ENCODE measurements around the gene SDR42E1. TPM values are rescaled to one million over a fixed set of nuclear protein-coding genes. Genes with fewer than 3 reads are reported as not detected.

The SDR42E1 gene
- polyA plus RNA-seq, 1 donor (not counting 4 experiments of a cell fraction or from before 2014, with no cell fraction given) = 20.3 TPM

- H3K4me1 ChIP-seq (ENCODE audit: control insufficient read depth, extremely low read depth, insufficient read depth, low read length) = peaks cover 16% of the 10 kb centered on the region
- peaks cover 3% of the 10 kb centered on the region for H3K9me1 ChIP-seq (ENCODE audit: control insufficient read depth, extremely low read depth, insufficient read depth, low read length)
- H2AFZ ChIP-seq (ENCODE audit: control insufficient read depth, low read length) = no peak overlapping the region
- dilution Hi-C loops (cut with MboI; ENCODE audit: extremely low pct_ligation_motif_present, low sequenced_read_pairs) = no loop called here
- no peak overlapping the region for H3K4me2 ChIP-seq (ENCODE audit: control insufficient read depth, extremely low read depth, insufficient read depth, low read depth, low read length)
- no peak overlapping the region for H3K9ac ChIP-seq (ENCODE audit: control insufficient read depth, extremely low read depth, insufficient read depth, low read length)
- no peak for FAIRE-seq
- H4K20me1 ChIP-seq (ENCODE audit: control insufficient read depth, extremely low read depth, insufficient read depth, low read length) = peaks cover 3% of the 10 kb centered on the region
- no peak overlapping the region for H3K27ac ChIP-seq (ENCODE audit: control insufficient read depth, insufficient read depth, low read length)
- H3K27me3 ChIP-seq (ENCODE audit: control insufficient read depth, extremely low read depth, insufficient read depth, low read length) = no peaks in the 10 kb centered on the region
- H3K36me3 ChIP-seq (ENCODE audit: control insufficient read depth in 2 of 2, extremely low read depth in 1 of 2, insufficient read depth in 2 of 2, low read length in 2 of 2) = peaks cover 0 to 10% of the 10 kb centered on the region in 2 experiments
- no peaks in the 10 kb centered on the region for H3K9me3 ChIP-seq (ENCODE audit: control insufficient read depth, low read depth, low read length)
- no peaks in the 10 kb centered on the region for H3K79me2 ChIP-seq (ENCODE audit: control insufficient read depth, insufficient read depth, low read length)
- H3K4me3 ChIP-seq (ENCODE audit: control insufficient read depth in 2 of 3, extremely low read depth in 1 of 3, insufficient read depth in 2 of 3, low read depth in 1 of 3, low read length in 3 of 3) = no peak overlapping the region
- DNase-seq (ENCODE audit: low read depth, low spot score) = no peak
- TF ChIP-seq CTCF (optimal IDR thresholded peaks at IDR 0.05 in 1 of 3, IDR thresholded peaks at IDR 0.05 in 1 of 3, conservative IDR thresholded peaks at IDR 0.05 in 1 of 3; ENCODE audit: extremely low read depth in 1 of 3, insufficient read depth in 2 of 3, low read length in 3 of 3) (no peak), EZH2 (IDR thresholded peaks at IDR 0.05; ENCODE audit: low read length) (no peak)
These were observed 15.6 kb downstream of the SDR42E1 start for GRCh38 chr16:81995651-81996050.

- Histone ChIP-seq H3K27ac (ENCODE audit: control insufficient read depth, insufficient read depth, low read length) (no peak overlapping the region), H3K9ac (ENCODE audit: control insufficient read depth, extremely low read depth, insufficient read depth, low read length) (no peak overlapping the region), H3K4me2 (ENCODE audit: control insufficient read depth, extremely low read depth, insufficient read depth, low read depth, low read length) (no peak overlapping the region), H3K4me3 (ENCODE audit: control insufficient read depth in 2 of 3, extremely low read depth in 1 of 3, insufficient read depth in 2 of 3, low read depth in 1 of 3, low read length in 3 of 3) (no peak overlapping the region), H3K27me3 (ENCODE audit: control insufficient read depth, extremely low read depth, insufficient read depth, low read length) (no peaks in the 10 kb centered on the region), H3K9me3 (ENCODE audit: control insufficient read depth, low read depth, low read length) (no peaks in the 10 kb centered on the region), H4K20me1 (ENCODE audit: control insufficient read depth, extremely low read depth, insufficient read depth, low read length) (peaks cover 3% of the 10 kb centered on the region), H3K79me2 (ENCODE audit: control insufficient read depth, insufficient read depth, low read length) (no peaks in the 10 kb centered on the region), H2AFZ (ENCODE audit: control insufficient read depth, low read length) (no peak overlapping the region), H3K9me1 (ENCODE audit: control insufficient read depth, extremely low read depth, insufficient read depth, low read length) (peaks cover 3% of the 10 kb centered on the region), H3K4me1 (ENCODE audit: control insufficient read depth, extremely low read depth, insufficient read depth, low read length) (peaks cover 16% of the 10 kb centered on the region), H3K36me3 (ENCODE audit: control insufficient read depth in 2 of 2, extremely low read depth in 1 of 2, insufficient read depth in 2 of 2, low read length in 2 of 2) (peaks cover 0 to 5% of the 10 kb centered on the region in 2 experiments)
- peak; percentile 52 to 59 (median 57) for TF ChIP-seq CTCF (optimal IDR thresholded peaks at IDR 0.05 in 1 of 3, IDR thresholded peaks at IDR 0.05 in 1 of 3, conservative IDR thresholded peaks at IDR 0.05 in 1 of 3; ENCODE audit: extremely low read depth in 1 of 3, insufficient read depth in 2 of 3, low read length in 3 of 3)
- no peak for TF ChIP-seq EZH2 (IDR thresholded peaks at IDR 0.05; ENCODE audit: low read length)
- dilution Hi-C loops (cut with MboI; ENCODE audit: extremely low pct_ligation_motif_present, low sequenced_read_pairs) = no loop called here
- no peak for DNase-seq (ENCODE audit: low read depth, low spot score)
- FAIRE-seq = no peak
These were observed 16.8 kb downstream of the SDR42E1 start for GRCh38 chr16:81994485-81994884.

Data from keratinocyte (primary cell).